Neuronal stem cell (in vitro differentiated cells): ENCODE data around the gene USP28. TPM values are rescaled to one million over a fixed set of nuclear protein-coding genes. Genes with fewer than 3 reads are reported as not detected.
"Not testable (repeated sequence)": the region's sequence is repeated elsewhere in the genome, so short reads cannot be mapped to it uniquely, and the experiment has no call there.

ENCODE experiments used
- DNase-seq: peaks from one replicate; pipeline ENCODE4 v3.0.0-alpha.2; 2013; ENCODE audit warnings: low spot score
- H2AFZ ChIP-seq: one replicate; pipeline ENCODE4 v1.6.1; 2013; ENCODE audit warnings: mild to moderate bottlenecking, low read length, inconsistent platforms
- H2AK5ac ChIP-seq: 2 replicates; pipeline ENCODE4 v1.6.1; 2013; ENCODE audit warnings: low read depth, mild to moderate bottlenecking, inconsistent platforms, low read length, moderate library complexity, mixed read lengths
- H2BK120ac ChIP-seq: 2 replicates; pipeline ENCODE4 v1.6.1; 2013; ENCODE audit warnings: low read depth, mild to moderate bottlenecking, inconsistent platforms, low read length, moderate library complexity, mixed read lengths
- H2BK12ac ChIP-seq: one replicate; pipeline ENCODE4 v1.6.1; 2013; ENCODE audit warnings: low read length, inconsistent platforms
- H2BK15ac ChIP-seq: 2 replicates; pipeline ENCODE4 v1.6.1; 2013; ENCODE audit warnings: mild to moderate bottlenecking, low read length, inconsistent platforms, mixed read lengths
- H2BK5ac ChIP-seq: one replicate; pipeline ENCODE4 v1.6.1; 2013; ENCODE audit warnings: inconsistent platforms, mild to moderate bottlenecking, low read length, moderate library complexity
- H3K14ac ChIP-seq: one replicate; pipeline ENCODE4 v1.6.1; 2013; ENCODE audit warnings: low read length, inconsistent platforms
- H3K18ac ChIP-seq: 2 replicates; pipeline ENCODE4 v1.6.1; 2013; ENCODE audit warnings: low read length, inconsistent platforms
- H3K23ac ChIP-seq: 2 replicates; pipeline ENCODE4 v1.6.1; 2013; ENCODE audit warnings: low read depth, mild to moderate bottlenecking, mixed read lengths, low read length, inconsistent platforms; ENCODE audit not compliant: poor library complexity
- H3K27ac ChIP-seq: replicated peaks from 3 replicates; pipeline ENCODE4 v1.5.1; 2013; ENCODE audit warnings: low read length, inconsistent platforms
- H3K27me3 ChIP-seq, 3 experiments: 2 replicates each; pipeline ENCODE4 v1.6.1; 2013; ENCODE audit warnings: low read length in 3 of 3, mild to moderate bottlenecking in 2 of 3, inconsistent platforms in 1 of 3, low read depth in 1 of 3, mixed read lengths in 1 of 3, moderate library complexity in 1 of 3; ENCODE audit not compliant: control insufficient read depth in 3 of 3, insufficient read depth in 3 of 3
- H3K36me3 ChIP-seq, 2 donors: replicated peaks in 1 of 2; 2 replicates each; pipeline ENCODE4 v1.6.1; 2013; ENCODE audit warnings: low read length in 2 of 2; ENCODE audit not compliant: control insufficient read depth in 2 of 2, insufficient read depth in 2 of 2
- H3K4ac ChIP-seq: 2 replicates; pipeline ENCODE4 v1.6.1; 2013; ENCODE audit warnings: inconsistent platforms, mild to moderate bottlenecking, low read length, moderate library complexity
- H3K4me1 ChIP-seq, 2 donors: 1 replicate in 1 of 2; 2 replicates in 1 of 2; pipeline ENCODE4 v1.6.1; 2013; ENCODE audit warnings: low read length in 2 of 2, low read depth in 1 of 2; ENCODE audit not compliant: control insufficient read depth in 2 of 2, insufficient read depth in 1 of 2
- H3K4me2 ChIP-seq: one replicate; pipeline ENCODE4 v1.6.1; 2013; ENCODE audit warnings: mild to moderate bottlenecking, low read length, inconsistent platforms; ENCODE audit not compliant: insufficient read depth, poor library complexity, severe bottlenecking
- H3K4me3 ChIP-seq, 2 donors: 2 replicates each; pipeline ENCODE4 v1.5.1; 2013; ENCODE audit warnings: low read length in 2 of 2, mild to moderate bottlenecking in 2 of 2, inconsistent platforms in 1 of 2, moderate library complexity in 1 of 2
- H3K79me1 ChIP-seq: one replicate; pipeline ENCODE4 v1.6.1; 2013; ENCODE audit warnings: low read depth, mild to moderate bottlenecking, inconsistent platforms, low read length, moderate library complexity
- H3K9ac ChIP-seq: one replicate; pipeline ENCODE4 v1.6.1; 2013; ENCODE audit warnings: mild to moderate bottlenecking, low read depth, low read length, inconsistent platforms; ENCODE audit not compliant: poor library complexity
- H3K9me3 ChIP-seq, 2 donors: replicated peaks in 1 of 2; 2 replicates each; pipeline versions ENCODE3 to v1.6.1; 2013; ENCODE audit warnings: low read length in 2 of 2, mild to moderate bottlenecking in 2 of 2, inconsistent platforms in 1 of 2, low read depth in 1 of 2, mixed read lengths in 1 of 2, moderate library complexity in 1 of 2; ENCODE audit not compliant: control insufficient read depth in 2 of 2, insufficient read depth in 1 of 2
- H4K8ac ChIP-seq: one replicate; pipeline ENCODE4 v1.6.1; 2013; ENCODE audit warnings: low read depth, mild to moderate bottlenecking, inconsistent platforms, low read length, moderate library complexity
- H4K91ac ChIP-seq: one replicate; pipeline ENCODE4 v1.6.1; 2013; ENCODE audit warnings: low read length, low read depth, mild to moderate bottlenecking, inconsistent platforms; ENCODE audit not compliant: poor library complexity
- WGBS, 2 donors: extraction: QIAGEN DNeasy Blood & Tissue Kit; methylation state at CpG; one replicate each; pipeline ENCODE4 v1.1.7; 2013; ENCODE audit warnings: missing lambda C conversion rate in 2 of 2, mixed read lengths in 1 of 2; ENCODE audit not compliant: insufficient read length in 2 of 2, insufficient replicate concordance in 1 of 2; ENCODE audit errors: extremely low coverage in 2 of 2; 5-methylcytosine and 5-hydroxymethylcytosine counted together
- polyA plus RNA-seq, 2 experiments: library from polyadenylated mRNA; stranded (reverse); fragments of 200-250 nt; gene quantifications; one replicate each; pipeline ENCODE4 v1.2.3, GENCODE V29; 2013

The USP28 gene, protein sequence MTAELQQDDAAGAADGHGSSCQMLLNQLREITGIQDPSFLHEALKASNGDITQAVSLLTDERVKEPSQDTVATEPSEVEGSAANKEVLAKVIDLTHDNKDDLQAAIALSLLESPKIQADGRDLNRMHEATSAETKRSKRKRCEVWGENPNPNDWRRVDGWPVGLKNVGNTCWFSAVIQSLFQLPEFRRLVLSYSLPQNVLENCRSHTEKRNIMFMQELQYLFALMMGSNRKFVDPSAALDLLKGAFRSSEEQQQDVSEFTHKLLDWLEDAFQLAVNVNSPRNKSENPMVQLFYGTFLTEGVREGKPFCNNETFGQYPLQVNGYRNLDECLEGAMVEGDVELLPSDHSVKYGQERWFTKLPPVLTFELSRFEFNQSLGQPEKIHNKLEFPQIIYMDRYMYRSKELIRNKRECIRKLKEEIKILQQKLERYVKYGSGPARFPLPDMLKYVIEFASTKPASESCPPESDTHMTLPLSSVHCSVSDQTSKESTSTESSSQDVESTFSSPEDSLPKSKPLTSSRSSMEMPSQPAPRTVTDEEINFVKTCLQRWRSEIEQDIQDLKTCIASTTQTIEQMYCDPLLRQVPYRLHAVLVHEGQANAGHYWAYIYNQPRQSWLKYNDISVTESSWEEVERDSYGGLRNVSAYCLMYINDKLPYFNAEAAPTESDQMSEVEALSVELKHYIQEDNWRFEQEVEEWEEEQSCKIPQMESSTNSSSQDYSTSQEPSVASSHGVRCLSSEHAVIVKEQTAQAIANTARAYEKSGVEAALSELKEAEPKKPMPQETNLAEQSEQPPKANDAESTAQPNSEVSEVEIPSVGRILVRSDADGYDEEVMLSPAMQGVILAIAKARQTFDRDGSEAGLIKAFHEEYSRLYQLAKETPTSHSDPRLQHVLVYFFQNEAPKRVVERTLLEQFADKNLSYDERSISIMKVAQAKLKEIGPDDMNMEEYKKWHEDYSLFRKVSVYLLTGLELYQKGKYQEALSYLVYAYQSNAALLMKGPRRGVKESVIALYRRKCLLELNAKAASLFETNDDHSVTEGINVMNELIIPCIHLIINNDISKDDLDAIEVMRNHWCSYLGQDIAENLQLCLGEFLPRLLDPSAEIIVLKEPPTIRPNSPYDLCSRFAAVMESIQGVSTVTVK
- polyA plus RNA-seq (2013, experiment 1 of 2) = 16.2 TPM
- 16.8 TPM for polyA plus RNA-seq (2013, experiment 2 of 2)

- peak within 1 kb of the TSS; percentile 99 for H3K18ac ChIP-seq
- no peaks in the 10 kb centered on the region for H3K79me1 ChIP-seq
- H4K8ac ChIP-seq = peak within 1 kb of the TSS; percentile 94
- peak within 1 kb of the TSS; percentile 43 for H2BK120ac ChIP-seq
- H3K27me3 ChIP-seq = peaks cover 0 to 4% (median 0%) of the 10 kb centered on the region in 3 experiments
- peak within 1 kb of the TSS; percentile 85 for H3K27ac ChIP-seq
- H2BK12ac ChIP-seq = peak within 1 kb of the TSS; percentile 14
- peaks cover 0 to 19% of the 10 kb centered on the region in 2 donors for H3K36me3 ChIP-seq
- H2BK15ac ChIP-seq = peak within 1 kb of the TSS; percentile 47
- H3K23ac ChIP-seq = peak within 1 kb of the TSS; percentile 59
- peak within 1 kb of the TSS; percentile 56 for H3K4me2 ChIP-seq
- peak within 1 kb of the TSS; percentile 88 to 92 for H3K4me3 ChIP-seq
- H2AFZ ChIP-seq = peak within 1 kb of the TSS; percentile 98
- H3K4ac ChIP-seq = peak within 1 kb of the TSS; percentile 4
- H4K91ac ChIP-seq = peak within 1 kb of the TSS; percentile 86
- peak within 1 kb of the TSS; percentile 79 for H3K9ac ChIP-seq
- peaks cover 12 to 15% of the 10 kb centered on the region in 2 donors for H3K4me1 ChIP-seq
- no CpG with 5 or more reads among the region's 95 CpGs for WGBS, 2 donors
- peak within 1 kb of the TSS; percentile 86 for H2AK5ac ChIP-seq
- no peak within 1 kb of the TSS for H3K14ac ChIP-seq
- no peaks in the 10 kb centered on the region for H3K9me3 ChIP-seq
- peak; percentile 95 for DNase-seq
- H2BK5ac ChIP-seq = no peak within 1 kb of the TSS
These were observed at the start of gene USP28 for GRCh38 chr11:113875234-113876073. TSS of gene USP28 (minus strand) at chr11:113875572. CDS start at chr11:113875501, 71 bp downstream.

GRCh38 chr11:113923572-113923971, 48.2 kb upstream of the USP28 start:
- DNase-seq = no peak
- Histone ChIP-seq H2BK12ac (no peak overlapping the region), H3K9ac (no peak overlapping the region), H4K8ac (no peak overlapping the region), H3K27me3 (no peaks in the 10 kb centered on the region), H3K4me3 (no peak overlapping the region), H2BK15ac (no peak overlapping the region), H3K27ac (no peak overlapping the region), H4K91ac (no peak overlapping the region), H3K23ac (no peak overlapping the region), H3K36me3 (no peaks in the 10 kb centered on the region), H2AFZ (no peak overlapping the region), H2BK120ac (no peak overlapping the region), H3K9me3 (no peaks in the 10 kb centered on the region), H3K79me1 (no peaks in the 10 kb centered on the region), H3K4ac (no peak overlapping the region), H3K18ac (no peak overlapping the region), H3K4me2 (no peak overlapping the region), H3K4me1 (no peaks in the 10 kb centered on the region), H2BK5ac (no peak overlapping the region), H3K14ac (no peak overlapping the region), H2AK5ac (no peak overlapping the region)
- no CpG with 5 or more reads among the region's 2 CpGs for WGBS, 2 donors

DNA sequence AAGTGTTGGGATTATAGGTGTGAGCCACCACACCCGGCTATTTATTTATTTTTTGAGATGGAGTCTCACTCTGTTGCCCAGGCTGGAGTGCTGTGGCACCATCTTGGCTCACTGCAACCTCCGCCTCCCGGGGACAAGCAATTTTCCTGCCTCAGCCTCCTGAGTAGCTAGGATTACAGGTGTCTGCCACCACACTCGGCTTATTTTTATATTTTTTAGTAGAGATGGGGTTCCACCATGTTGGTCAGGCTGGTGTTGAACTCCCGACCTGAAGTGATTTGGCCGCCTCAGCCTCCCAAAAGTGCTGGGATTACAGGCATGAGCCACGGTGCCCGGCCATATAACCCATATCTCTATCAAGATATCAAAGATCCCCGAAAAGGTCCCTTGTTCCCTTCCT, 36.1 kb upstream of the USP28 start:
- H2BK5ac ChIP-seq, H3K9me3 ChIP-seq, H3K27ac ChIP-seq, H3K4ac ChIP-seq, H3K36me3 ChIP-seq, H3K79me1 ChIP-seq, H4K91ac ChIP-seq, H3K18ac ChIP-seq, H2AK5ac ChIP-seq, H3K4me3 ChIP-seq, DNase-seq, H3K14ac ChIP-seq, H3K4me2 ChIP-seq, H4K8ac ChIP-seq, H3K23ac ChIP-seq, H3K4me1 ChIP-seq, H2BK12ac ChIP-seq, H2AFZ ChIP-seq, H3K9ac ChIP-seq, H2BK120ac ChIP-seq, H2BK15ac ChIP-seq: not testable (repeated sequence)
- no CpG with 5 or more reads among the region's 9 CpGs for WGBS, 2 donors
- H3K27me3 ChIP-seq = peaks cover 0 to 18% (median 0%) of the 10 kb centered on the region in 3 experiments
